Fibroblast of the aortic adventitia (primary cell): ENCODE data around the gene ITGA2. TPM values are rescaled to one million over a fixed set of nuclear protein-coding genes. Genes with fewer than 3 reads are reported as not detected.
A peak's percentile ranks its signal among the peaks of the same experiment; 100 is the strongest.

ENCODE experiments used
- DNase-seq: peaks from one replicate; pipeline ENCODE4 v3.0.0-alpha.2; 2010; ENCODE audit warnings: low read depth
- H3K4me3 ChIP-seq: 2 replicates; pipeline ENCODE4 v1.5.1; 2011; ENCODE audit warnings: low read depth, mild to moderate bottlenecking, control low read depth, low read length, moderate library complexity
- CTCF ChIP-seq: IDR thresholded peaks from 2 replicates; pipeline ENCODE4 v1.5.1; 2011; ENCODE audit warnings: mild to moderate bottlenecking, low read length, control low read depth, inconsistent platforms; ENCODE audit not compliant: insufficient read depth
- total RNA-seq: library from RNA; depleted of rRNA; stranded (reverse); fragments of >200 nt; gene quantifications from 2 replicates; pipeline ENCODE4 v1.2.3, GENCODE V29; 2012; ENCODE audit warnings: low replicate concordance

The ITGA2 gene
- 9.1 and 171 TPM in 2 replicates for total RNA-seq

GRCh38 chr5:52989025-52989780 lies at the start of gene ITGA2:
TSS of gene ITGA2 (plus strand) at chr5:52989352. CDS start at chr5:52989469, 117 bp downstream.
- peak; percentile 20 for TF ChIP-seq CTCF
- peak within 1 kb of the TSS; percentile 78 for H3K4me3 ChIP-seq
- peak; percentile 60 for DNase-seq

DNA sequence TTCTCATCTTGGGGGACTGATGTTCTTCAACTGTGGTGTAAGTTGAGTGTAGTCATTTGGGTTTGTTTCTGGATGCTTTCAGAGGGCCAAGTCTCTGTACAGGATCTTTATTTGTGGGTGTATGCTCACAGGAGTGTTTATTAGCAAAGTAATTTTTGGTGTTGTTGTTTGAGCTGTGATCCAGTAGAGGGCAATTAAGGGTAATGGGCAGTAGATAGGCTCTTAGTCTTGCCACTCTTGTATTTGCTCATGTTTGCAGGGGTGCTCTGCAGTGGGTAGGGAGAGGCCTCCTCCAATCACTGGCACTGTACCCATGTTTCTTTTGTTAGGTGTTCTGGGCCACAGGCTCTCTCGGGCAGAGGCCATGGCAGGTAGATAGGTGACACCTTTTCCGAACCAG lies 45.9 kb upstream of the ITGA2 start:
- H3K4me3 ChIP-seq = no peak overlapping the region
- TF ChIP-seq CTCF = no peak
- DNase-seq = no peak

DNA sequence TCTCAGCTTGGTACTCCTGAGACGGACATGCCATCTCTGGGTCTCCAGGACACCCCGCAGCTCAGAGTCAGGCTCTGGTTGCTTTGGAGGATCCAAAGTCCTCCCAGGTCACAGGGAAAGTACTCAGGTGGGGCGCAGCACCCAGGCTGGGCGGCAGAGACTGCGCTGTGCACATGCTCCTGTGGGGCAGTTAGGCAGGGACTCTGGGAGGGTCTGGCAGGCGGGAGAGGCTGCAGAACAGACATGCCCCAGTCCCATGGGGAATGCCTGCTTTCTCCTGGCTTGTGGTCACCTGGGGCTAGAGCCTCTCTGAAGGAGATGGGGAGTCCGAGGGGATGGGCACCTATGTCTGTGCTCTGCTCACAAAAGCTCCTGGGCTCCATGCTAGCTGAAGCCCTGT lies 45.3 kb upstream of the ITGA2 start:
- no peak for TF ChIP-seq CTCF
- H3K4me3 ChIP-seq = no peak overlapping the region
- DNase-seq = no peak

DNA sequence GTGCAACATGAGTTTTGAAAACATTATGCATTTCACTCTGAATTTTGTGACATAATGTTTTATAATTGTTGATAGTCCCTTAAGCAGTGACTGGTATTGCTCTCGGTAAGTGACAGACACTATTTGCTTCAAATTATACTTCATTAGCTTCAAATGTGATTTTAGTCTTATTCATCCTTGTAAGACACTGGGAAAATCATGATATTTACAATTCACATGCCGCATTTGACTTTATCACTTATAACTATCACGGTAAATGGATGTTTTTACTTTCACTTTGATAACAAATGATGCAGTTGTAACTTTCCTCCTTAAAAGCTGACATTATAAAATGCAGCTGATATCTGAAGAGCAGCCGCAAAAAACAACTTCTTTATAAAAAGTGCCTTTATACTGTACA lies 44.1 kb upstream of the ITGA2 start:
- DNase-seq = peak; percentile 31
- TF ChIP-seq CTCF = no peak
- peak overlapping the region; percentile 57 for H3K4me3 ChIP-seq

- no peak for TF ChIP-seq CTCF
- no peak for DNase-seq
- H3K4me3 ChIP-seq = no peak overlapping the region
These were observed 41.9 kb upstream of the ITGA2 start for GRCh38 chr5:52947208-52947607.

DNA sequence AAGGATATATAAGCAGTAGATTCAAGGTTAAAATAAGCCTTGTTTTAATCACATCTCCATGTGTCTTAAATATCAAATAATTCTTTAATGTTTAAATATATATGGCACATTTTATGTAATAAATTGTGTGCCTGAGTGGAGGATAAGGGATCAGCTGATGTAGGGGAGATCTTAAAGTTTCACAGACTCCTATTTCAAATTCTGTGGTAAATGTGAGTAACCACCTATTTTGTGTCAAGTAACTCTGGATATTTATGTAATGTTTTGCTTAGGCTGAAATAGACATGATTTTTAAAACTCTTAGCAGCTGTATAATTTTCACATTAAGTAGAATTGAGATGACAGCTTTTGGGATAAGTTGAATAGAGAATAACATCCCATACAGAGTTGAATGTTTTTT lies 41.3 kb upstream of the ITGA2 start:
- no peak overlapping the region for H3K4me3 ChIP-seq
- no peak for TF ChIP-seq CTCF
- peak; percentile 43 for DNase-seq
